HG03045 (cell line): ENCODE measurements around the gene ZNF771.

ENCODE experiments used
- ATAC-seq: cut with Tn5 transposase; IDR thresholded peaks from one replicate; pipeline ENCODE4 v1.9.1; 2021; ENCODE audit warnings: mild to moderate bottlenecking, moderate library complexity; ENCODE audit not compliant: unreplicated experiment

Gene ZNF771

GRCh38 chr16:30407102-30407803, at the start of gene ZNF771:
Gene ZNF771 (plus strand): TSS chr16:30407606. CDS start chr16:30408054, 448 bp downstream.
- peak; percentile 86 for ATAC-seq

DNA sequence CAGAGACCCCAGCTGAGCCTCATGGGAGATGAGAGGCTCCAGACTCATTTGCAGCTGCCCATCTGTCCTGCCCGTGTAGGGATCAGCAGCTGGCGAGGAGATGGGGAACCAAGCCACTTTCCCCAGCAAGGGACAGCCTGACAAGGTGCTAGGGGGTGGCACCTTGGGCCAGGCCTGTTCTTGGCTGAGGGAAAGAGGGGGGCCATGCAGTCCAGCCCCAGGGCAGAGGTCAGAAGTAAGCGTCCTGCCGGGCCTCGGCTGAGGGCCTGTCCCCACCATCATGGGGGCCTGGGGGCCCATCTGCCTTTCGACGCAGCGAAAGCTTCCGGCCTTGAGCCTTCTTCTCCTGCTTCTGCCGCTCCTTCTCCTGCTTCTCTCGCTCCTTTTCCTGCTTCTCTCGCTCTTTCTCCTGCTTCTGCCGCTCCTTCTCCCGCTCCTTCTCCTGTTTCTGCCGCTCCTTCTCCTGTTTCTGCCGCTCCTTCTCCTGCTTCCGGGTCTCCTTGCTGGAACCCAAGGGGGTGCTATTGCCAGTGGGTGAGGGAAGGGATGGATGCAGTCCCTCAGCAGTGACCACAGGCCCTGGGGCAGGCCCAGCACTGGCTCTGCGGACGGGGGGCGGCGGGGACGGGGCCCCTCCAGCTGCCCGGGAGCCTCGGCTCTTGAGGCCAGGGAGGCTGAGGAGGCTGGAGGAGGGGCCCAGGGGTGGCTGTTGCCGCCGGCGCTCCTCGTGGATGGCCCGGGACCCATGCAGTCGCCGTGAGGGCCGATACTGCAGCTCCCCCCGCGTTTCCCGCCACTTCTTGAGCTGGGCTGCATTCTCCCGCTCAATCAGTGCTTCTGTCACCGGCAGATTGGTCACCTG, 49.5 kb upstream of the ZNF771 start:
- ATAC-seq: no peak

DNA sequence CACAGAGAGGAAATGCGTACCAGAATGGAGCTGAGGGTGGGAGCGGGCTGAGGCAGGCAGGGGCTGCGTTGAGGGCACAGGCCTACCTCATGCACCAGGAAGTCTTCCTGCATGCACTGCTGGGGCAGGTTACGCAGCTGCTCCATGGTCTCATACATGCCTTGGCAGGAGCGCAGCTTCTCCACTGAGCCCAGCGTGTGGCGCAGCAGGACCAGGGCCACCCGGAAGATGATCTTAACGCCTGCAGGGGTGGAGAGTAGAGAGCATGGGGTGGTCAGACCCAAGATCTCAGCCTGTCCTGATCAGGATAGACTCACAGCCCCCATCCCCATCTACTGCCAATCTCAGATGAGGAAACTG, 48.8 kb upstream of the ZNF771 start:
- ATAC-seq: no peak

DNA sequence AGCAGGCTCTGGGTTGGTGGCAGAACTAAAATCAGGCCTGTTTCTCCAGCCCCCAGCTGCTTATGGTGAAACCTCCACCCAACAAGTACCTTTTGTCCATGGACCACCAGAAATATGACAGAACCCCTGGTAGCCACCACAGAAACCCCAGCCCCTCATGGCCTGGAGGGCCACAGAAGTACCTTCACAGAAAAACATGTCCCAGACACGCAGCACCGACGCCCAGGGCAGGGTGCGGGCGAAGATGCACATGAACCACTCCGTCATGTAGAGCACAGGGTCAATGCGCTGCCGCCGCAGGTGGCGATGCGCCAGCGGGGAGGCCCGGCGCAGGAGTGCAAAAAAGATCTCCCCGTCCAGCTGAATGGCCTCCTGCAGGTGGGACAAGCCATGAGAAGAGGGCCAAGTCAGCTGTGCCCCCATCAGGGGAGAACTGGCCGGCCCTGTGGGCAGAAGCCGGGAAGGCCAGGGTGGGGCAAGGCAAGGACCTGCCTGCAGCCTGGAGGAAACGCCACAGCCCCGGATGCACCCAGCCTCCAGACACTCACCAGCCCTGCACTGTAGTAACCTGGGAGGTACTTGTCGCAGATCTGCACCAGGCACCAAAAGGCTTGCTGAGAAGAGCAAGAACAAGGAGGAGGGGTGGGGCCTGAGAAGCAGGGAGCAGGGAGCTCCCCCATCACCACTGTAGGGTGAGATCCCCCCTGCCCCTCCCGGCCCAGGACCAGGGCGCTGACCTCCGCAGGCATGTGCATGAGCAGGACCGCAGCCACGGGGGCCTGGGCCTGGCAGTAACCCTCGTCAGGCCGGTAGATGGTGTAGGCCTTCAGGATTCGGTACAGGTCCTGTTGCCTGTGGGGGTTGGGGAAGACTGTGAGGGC, 48.2 kb upstream of the ZNF771 start:
- no peak for ATAC-seq

GRCh38 chr16:30359871-30360170, 47.6 kb upstream of the ZNF771 start:
- ATAC-seq: no peak

GRCh38 chr16:30361180-30361579, 46.2 kb upstream of the ZNF771 start:
- ATAC-seq: no peak

DNA sequence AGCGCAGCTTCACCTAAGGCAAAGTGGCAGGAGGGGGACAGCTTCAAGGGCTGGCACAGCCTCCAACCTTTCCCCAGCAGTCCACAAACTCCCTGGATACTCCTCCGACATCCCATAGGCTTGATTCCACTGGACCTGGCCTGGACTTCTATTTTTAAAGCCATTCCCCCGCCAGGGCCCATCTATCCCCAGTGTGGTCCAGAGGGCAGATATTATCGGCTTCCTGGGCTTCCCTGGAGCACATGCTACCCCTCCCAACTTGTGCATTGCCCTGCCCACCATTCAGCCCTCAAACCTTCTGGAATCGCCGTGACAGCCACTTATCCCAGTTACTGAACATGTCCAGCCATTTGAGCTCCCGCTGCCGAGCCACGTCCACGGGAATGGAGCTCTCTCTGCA, 42.2 kb upstream of the ZNF771 start:
- ATAC-seq: no peak

GRCh38 chr16:30366511-30366910, 40.9 kb upstream of the ZNF771 start:
- ATAC-seq: no peak

- no peak for ATAC-seq
Measured at GRCh38 chr16:30367349-30368009, 39.9 kb upstream of the ZNF771 start.

- ATAC-seq: no peak
Measured at GRCh38 chr16:30368122-30368791, 39.1 kb upstream of the ZNF771 start.

DNA sequence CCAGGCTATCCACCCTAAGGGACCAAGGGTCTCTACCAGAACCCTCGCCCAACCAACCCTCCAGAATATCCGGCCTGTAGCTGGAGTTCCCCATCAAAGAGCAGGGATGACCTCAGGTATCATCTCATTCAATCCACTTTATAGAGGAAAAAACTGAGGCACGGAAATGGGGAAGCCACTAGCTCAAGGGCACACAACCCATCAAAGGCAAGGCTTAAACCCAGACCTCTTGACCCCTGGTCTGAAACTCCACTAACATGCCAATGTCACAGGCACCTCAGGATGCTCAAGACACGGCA, 38.7 kb upstream of the ZNF771 start:
- no peak for ATAC-seq

GRCh38 chr16:30369091-30369937, 38.1 kb upstream of the ZNF771 start:
- no peak for ATAC-seq

GRCh38 chr16:30369938-30370455, 37.4 kb upstream of the ZNF771 start:
- peak; percentile 0 for ATAC-seq

- peak; percentile 72 for ATAC-seq
Measured at GRCh38 chr16:30370456-30371247, 36.8 kb upstream of the ZNF771 start, which contains the start of gene TBC1D10B. Gene TBC1D10B (minus strand): TSS chr16:30370494. CDS start chr16:30370183, 311 bp downstream.

DNA sequence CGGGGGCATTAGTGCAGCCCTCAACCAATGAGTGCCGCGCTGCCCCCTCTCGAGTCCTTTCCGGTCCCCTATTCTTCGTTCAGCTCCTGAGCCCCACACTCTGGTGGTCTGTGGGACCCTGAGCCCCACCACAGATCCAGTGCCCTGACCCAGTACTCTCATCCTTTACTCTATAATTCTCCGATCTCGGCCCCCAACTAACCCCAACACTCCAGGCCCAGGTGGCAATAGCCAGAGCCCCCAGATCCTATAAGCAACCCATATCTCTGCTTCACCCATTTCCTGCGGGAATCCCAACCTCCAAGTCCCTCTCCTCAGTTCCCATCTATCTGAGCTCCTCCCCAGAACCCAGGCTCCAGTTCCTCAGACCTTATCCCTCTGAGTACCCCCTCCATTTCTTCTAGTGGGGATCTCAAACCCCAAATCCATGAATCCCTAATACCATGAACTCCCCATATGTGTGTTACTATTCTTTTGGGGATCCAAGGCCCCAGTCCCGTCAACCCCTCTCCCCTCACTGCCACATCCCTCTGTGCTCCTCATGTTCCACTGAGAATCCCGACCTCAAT, 36.1 kb upstream of the ZNF771 start:
- no peak for ATAC-seq

DNA sequence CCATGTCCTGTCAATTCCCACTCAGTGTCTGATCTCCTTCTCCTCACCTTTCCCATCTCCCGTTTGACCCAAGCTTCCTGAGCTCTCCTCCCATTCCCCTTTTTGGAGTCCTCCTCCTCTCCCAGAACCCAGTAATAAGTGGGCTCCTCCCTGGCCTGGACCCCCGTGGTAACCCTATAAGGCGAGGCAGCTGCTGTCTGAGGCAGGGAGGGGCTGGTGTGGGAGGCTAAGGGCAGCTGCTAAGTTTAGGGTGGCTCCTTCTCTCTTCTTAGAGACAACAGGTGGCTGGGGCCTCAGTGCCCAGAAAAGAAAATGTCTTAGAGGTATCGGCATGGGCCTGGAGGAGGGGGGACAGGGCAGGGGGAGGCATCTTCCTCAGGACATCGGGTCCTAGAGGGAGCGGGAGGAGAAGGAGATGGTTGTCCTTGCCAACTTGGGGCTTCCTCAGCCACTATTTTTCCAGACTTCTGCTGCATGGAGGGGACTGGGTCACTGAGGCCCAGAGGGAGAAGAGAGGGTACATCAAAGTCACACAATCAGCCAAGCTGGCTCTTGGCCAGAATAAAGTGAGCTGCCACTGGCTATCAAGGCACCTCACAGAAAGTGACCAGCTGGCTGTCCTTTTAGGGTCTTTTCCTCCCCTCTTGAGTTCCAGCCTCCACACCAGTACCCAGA, 35.2 kb upstream of the ZNF771 start:
- no peak for ATAC-seq

DNA sequence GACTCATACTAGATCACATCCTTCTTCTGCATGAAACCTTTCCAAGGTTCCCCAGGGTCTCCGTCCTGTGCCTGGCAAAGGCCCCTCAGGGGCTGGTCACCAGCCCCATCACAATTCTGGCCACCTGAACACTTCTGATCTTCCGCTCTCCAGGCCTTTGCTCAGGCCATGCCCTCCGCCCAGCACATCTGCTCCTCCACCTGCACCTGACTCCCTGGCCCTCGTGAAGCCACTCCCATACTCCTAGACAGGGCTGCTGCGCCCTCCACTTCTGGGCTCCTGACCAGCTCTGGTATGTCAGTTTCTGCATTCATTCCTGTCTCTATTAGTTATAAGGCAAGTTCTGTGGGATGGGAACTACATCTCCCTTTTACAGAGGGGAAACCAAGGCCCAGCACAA, 34.7 kb upstream of the ZNF771 start:
- no peak for ATAC-seq

- no peak for ATAC-seq
Measured at GRCh38 chr16:30374538-30374937, 32.9 kb upstream of the ZNF771 start, which contains the start of gene MYL11. Gene MYL11 (plus strand): TSS chr16:30374802. CDS start chr16:30374858, 56 bp downstream.
